HG03469 (cell line): ENCODE measurements around the gene NUDT8.
"Not testable (repeated sequence)": the region's sequence is repeated elsewhere in the genome, so short reads cannot be mapped to it uniquely, and the experiment has no call there.

Experiments
- ATAC-seq: cut with Tn5 transposase; IDR thresholded peaks from one replicate; pipeline ENCODE4 v1.9.1; 2021; ENCODE audit warnings: mild to moderate bottlenecking, moderate library complexity, moderate number of reproducible peaks; ENCODE audit not compliant: unreplicated experiment

NUDT8 gene

GRCh38 chr11:67662142-67662834, 32.6 kb upstream of the NUDT8 start:
- no peak for ATAC-seq

- not testable (repeated sequence) for ATAC-seq
These were observed 31.0 kb upstream of the NUDT8 start for GRCh38 chr11:67660752-67661151.

- ATAC-seq: not testable (repeated sequence)
These were observed 30.0 kb upstream of the NUDT8 start for GRCh38 chr11:67659651-67660165.

- no peak for ATAC-seq
These were observed 27.6 kb upstream of the NUDT8 start for GRCh38 chr11:67657300-67657699.

- no peak for ATAC-seq
These were observed 26.7 kb upstream of the NUDT8 start for GRCh38 chr11:67656278-67656922.

GRCh38 chr11:67654225-67654624, 24.5 kb upstream of the NUDT8 start:
- no peak for ATAC-seq

- no peak for ATAC-seq
These were observed 23.5 kb upstream of the NUDT8 start for GRCh38 chr11:67652965-67653845.

- no peak for ATAC-seq
These were observed 22.4 kb upstream of the NUDT8 start for GRCh38 chr11:67651976-67652781.

- ATAC-seq: no peak
These were observed 20.1 kb upstream of the NUDT8 start for GRCh38 chr11:67649634-67650510.

GRCh38 chr11:67648796-67649613, 19.3 kb upstream of the NUDT8 start:
- ATAC-seq: no peak

- no peak for ATAC-seq
These were observed 18.5 kb upstream of the NUDT8 start for GRCh38 chr11:67648140-67648795.

GRCh38 chr11:67647471-67647870, 17.7 kb upstream of the NUDT8 start:
- ATAC-seq: no peak

GRCh38 chr11:67646535-67647336, 17.0 kb upstream of the NUDT8 start:
- ATAC-seq: no peak

GRCh38 chr11:67645521-67646461, 16.1 kb upstream of the NUDT8 start:
- no peak for ATAC-seq

- ATAC-seq: no peak
These were observed 15.0 kb upstream of the NUDT8 start for GRCh38 chr11:67644472-67645418.
